ENCODE results near the gene ZAP70. TPM values are rescaled to one million over a fixed set of nuclear protein-coding genes. Genes with fewer than 3 reads are reported as not detected.

Gene ZAP70
- total RNA-seq, 1 donor from 2014 or later: 0.37 TPM

DNA sequence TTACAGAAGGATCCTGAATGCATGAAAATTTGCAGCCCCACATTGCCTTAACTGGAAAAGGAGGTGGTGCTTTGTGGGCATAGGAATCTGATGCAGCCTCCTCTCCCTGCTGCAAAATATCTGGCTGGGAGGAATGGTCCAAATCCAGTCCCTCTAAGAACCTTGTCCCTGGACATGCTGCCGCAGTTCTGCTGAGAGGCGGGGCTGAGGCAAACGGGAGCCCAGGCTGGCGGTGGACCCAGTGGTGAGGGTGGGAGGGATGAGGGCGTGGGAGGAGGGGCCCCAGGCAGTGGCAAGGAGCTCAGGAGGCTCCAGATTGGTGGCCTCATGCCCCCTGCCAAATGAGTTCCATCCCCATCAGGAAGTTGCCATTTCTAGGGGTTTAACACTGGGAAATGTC lies 36.2 kb downstream of the ZAP70 start:
- peaks cover 12% of the 10 kb centered on the region for H3K4me1 Mint-ChIP-seq (ENCODE audit: low read depth)
- no peaks in the 10 kb centered on the region for H3K9me3 Mint-ChIP-seq (ENCODE audit: low read depth)
- peaks cover 16% of the 10 kb centered on the region for H3K36me3 Mint-ChIP-seq (ENCODE audit: low read depth)
- no peaks in the 10 kb centered on the region for H3K27me3 Mint-ChIP-seq (ENCODE audit: low read depth)
- TF ChIP-seq, protein P1, sequence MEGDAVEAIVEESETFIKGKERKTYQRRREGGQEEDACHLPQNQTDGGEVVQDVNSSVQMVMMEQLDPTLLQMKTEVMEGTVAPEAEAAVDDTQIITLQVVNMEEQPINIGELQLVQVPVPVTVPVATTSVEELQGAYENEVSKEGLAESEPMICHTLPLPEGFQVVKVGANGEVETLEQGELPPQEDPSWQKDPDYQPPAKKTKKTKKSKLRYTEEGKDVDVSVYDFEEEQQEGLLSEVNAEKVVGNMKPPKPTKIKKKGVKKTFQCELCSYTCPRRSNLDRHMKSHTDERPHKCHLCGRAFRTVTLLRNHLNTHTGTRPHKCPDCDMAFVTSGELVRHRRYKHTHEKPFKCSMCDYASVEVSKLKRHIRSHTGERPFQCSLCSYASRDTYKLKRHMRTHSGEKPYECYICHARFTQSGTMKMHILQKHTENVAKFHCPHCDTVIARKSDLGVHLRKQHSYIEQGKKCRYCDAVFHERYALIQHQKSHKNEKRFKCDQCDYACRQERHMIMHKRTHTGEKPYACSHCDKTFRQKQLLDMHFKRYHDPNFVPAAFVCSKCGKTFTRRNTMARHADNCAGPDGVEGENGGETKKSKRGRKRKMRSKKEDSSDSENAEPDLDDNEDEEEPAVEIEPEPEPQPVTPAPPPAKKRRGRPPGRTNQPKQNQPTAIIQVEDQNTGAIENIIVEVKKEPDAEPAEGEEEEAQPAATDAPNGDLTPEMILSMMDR (IDR thresholded peaks at IDR 0.05): no peak
- H3K4me3 Mint-ChIP-seq (ENCODE audit: unreplicated experiment): no peak overlapping the region
- no peak for DNase-seq (ENCODE audit: low spot score)
- H3K27ac Mint-ChIP-seq (ENCODE audit: unreplicated experiment): no peak overlapping the region

- Mint-ChIP-seq H3K36me3 (ENCODE audit: low read depth) (peaks cover 16% of the 10 kb centered on the region), H3K27ac (ENCODE audit: unreplicated experiment) (no peak overlapping the region), H3K4me3 (ENCODE audit: unreplicated experiment) (no peak overlapping the region), H3K4me1 (ENCODE audit: low read depth) (peaks cover 12% of the 10 kb centered on the region), H3K27me3 (ENCODE audit: low read depth) (no peaks in the 10 kb centered on the region), H3K9me3 (ENCODE audit: low read depth) (no peaks in the 10 kb centered on the region)
- no peak for DNase-seq (ENCODE audit: low spot score)
- TF ChIP-seq, protein P1 (IDR thresholded peaks at IDR 0.05): no peak
These were observed 36.6 kb downstream of the ZAP70 start for GRCh38 chr2:97750017-97750416.

GRCh38 chr2:97751752-97752151 lies 38.4 kb downstream of the ZAP70 start:
- no peaks in the 10 kb centered on the region for H3K9me3 Mint-ChIP-seq (ENCODE audit: low read depth)
- DNase-seq (ENCODE audit: low spot score): no peak
- peak overlapping the region; percentile 15 for H3K27ac Mint-ChIP-seq (ENCODE audit: unreplicated experiment)
- peaks cover 16% of the 10 kb centered on the region for H3K36me3 Mint-ChIP-seq (ENCODE audit: low read depth)
- H3K27me3 Mint-ChIP-seq (ENCODE audit: low read depth): no peaks in the 10 kb centered on the region
- TF ChIP-seq, protein P1 (IDR thresholded peaks at IDR 0.05): no peak
- H3K4me1 Mint-ChIP-seq (ENCODE audit: low read depth): peaks cover 12% of the 10 kb centered on the region
- H3K4me3 Mint-ChIP-seq (ENCODE audit: unreplicated experiment): no peak overlapping the region

- H3K27me3 Mint-ChIP-seq (ENCODE audit: low read depth): no peaks in the 10 kb centered on the region
- no peaks in the 10 kb centered on the region for H3K9me3 Mint-ChIP-seq (ENCODE audit: low read depth)
- peaks cover 16% of the 10 kb centered on the region for H3K36me3 Mint-ChIP-seq (ENCODE audit: low read depth)
- TF ChIP-seq, protein P1 (IDR thresholded peaks at IDR 0.05): no peak
- no peak overlapping the region for H3K27ac Mint-ChIP-seq (ENCODE audit: unreplicated experiment)
- DNase-seq (ENCODE audit: low spot score): no peak
- H3K4me3 Mint-ChIP-seq (ENCODE audit: unreplicated experiment): no peak overlapping the region
- peaks cover 9% of the 10 kb centered on the region for H3K4me1 Mint-ChIP-seq (ENCODE audit: low read depth)
These were observed 39.3 kb downstream of the ZAP70 start for GRCh38 chr2:97752342-97753334.

DNA sequence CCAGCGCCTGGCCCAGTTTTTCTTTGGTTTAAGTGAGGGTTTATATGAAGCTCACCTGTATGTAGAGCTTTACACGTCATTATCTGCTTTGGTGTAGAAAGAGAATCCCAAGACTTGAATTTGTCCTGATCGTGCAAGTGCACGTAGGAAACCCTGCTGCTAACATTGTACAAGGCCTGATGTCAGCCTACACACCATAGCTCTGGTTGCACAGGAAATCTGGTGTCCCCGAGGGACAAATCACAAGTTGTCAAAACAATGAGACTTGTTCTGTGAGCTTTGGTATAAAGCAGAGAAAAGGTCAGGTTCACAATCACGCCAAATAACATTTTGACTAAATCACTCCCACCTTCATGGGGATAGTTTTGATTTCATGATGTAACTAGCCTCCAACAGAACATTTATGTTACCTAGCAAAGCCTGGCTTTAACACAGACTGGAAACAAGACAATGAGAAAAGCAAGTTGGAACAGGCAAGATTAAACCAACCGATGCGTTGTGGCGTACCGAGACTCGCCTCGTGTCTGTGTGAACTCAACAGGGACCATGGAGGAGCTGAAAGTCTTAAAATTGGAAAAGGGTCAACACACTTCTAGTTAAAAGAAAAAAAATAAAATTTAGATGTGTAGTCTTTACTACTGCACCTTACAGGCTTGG lies 41.4 kb downstream of the ZAP70 start:
- H3K4me1 Mint-ChIP-seq (ENCODE audit: low read depth): peaks cover 9% of the 10 kb centered on the region
- H3K27me3 Mint-ChIP-seq (ENCODE audit: low read depth): no peaks in the 10 kb centered on the region
- peaks cover 24% of the 10 kb centered on the region for H3K36me3 Mint-ChIP-seq (ENCODE audit: low read depth)
- no peak overlapping the region for H3K27ac Mint-ChIP-seq (ENCODE audit: unreplicated experiment)
- TF ChIP-seq, protein P1 (IDR thresholded peaks at IDR 0.05): no peak
- H3K4me3 Mint-ChIP-seq (ENCODE audit: unreplicated experiment): no peak overlapping the region
- no peaks in the 10 kb centered on the region for H3K9me3 Mint-ChIP-seq (ENCODE audit: low read depth)
- DNase-seq (ENCODE audit: low spot score): no peak
